ENCODE measurements around the gene ANKRD23. TPM values are rescaled to one million over a fixed set of nuclear protein-coding genes. Genes with fewer than 3 reads are reported as not detected.

The ANKRD23 gene
- total and polyA plus RNA-seq, 2 of the 8 experiments (the other 6 are each of a cell fraction or from before 2014, with no cell fraction given), result 3.4 to 3.5 TPM

- peak overlapping the region; percentile 76 to 86 (median 80); a peak in 5 of 8 replicates for H3K4me3 ChIP-seq (ENCODE audit: extremely low read depth in 1 of 4, insufficient read depth in 2 of 4, low read depth in 3 of 4, low read length in 4 of 4)
- peaks cover 30 to 49% (median 39%) of the 10 kb centered on the region in 4 experiments for H3K36me3 ChIP-seq (ENCODE audit: control insufficient read depth in 2 of 4, insufficient read depth in 4 of 4, low read length in 3 of 4)
- H3K18ac ChIP-seq (ENCODE audit: extremely low read depth, low read length), result no peak overlapping the region
- H2AK5ac ChIP-seq (ENCODE audit: low read depth, low read length), result 0 out of 2 replicates have a peak overlapping the region, but pooled peaks have one; percentile 26
- POLR2A ChIA-PET (ENCODE audit: partially characterized antibody), result interaction anchor here (1.1 to 4.2 kb wide), 9 partner anchors 9 to 92 kb away, joined by 3 to 49 read pairs (median 4); partner anchors contain the start of gene ANKRD39
- H4K8ac ChIP-seq (ENCODE audit: extremely low read depth, insufficient read depth, low read length), result 0 out of 2 replicates have a peak overlapping the region, but pooled peaks have one; percentile 41
- H3K79me1 ChIP-seq (ENCODE audit: low read depth, low read length), result peaks cover 16% of the 10 kb centered on the region
- peak overlapping the region; percentile 91 to 94 for H3K4me2 ChIP-seq (ENCODE audit: insufficient read depth in 1 of 2, low read depth in 2 of 2, low read length in 2 of 2)
- H3K9me3 ChIP-seq (ENCODE audit: insufficient read depth in 2 of 2, low read depth in 1 of 2, low read length in 1 of 2), result no peaks in the 10 kb centered on the region
- H2BK12ac ChIP-seq (ENCODE audit: low read depth, low read length), result 0 out of 2 replicates have a peak overlapping the region, but pooled peaks have one; percentile 27
- no peak overlapping the region for H2AFZ ChIP-seq (ENCODE audit: low read length)
- CTCF ChIA-PET (ENCODE audit: partially characterized antibody), result interaction anchor here (1.4 to 6.1 kb wide), 9 partner anchors 9 to 94 kb away, joined by 3 to 47 read pairs (median 6); partner anchors contain the start of genes ANKRD39 and CNNM3
- no peak overlapping the region for H3K23ac ChIP-seq (ENCODE audit: insufficient read length)
- DNase-seq (ENCODE audit: low read depth in 1 of 2, low spot score in 2 of 2) (no peak), FAIRE-seq (no peak)
- peak overlapping the region; percentile 85; the same call in 1 of the 2 replicates for H2BK5ac ChIP-seq (ENCODE audit: low read depth, low read length)
- H4K5ac ChIP-seq (ENCODE audit: insufficient read length, low read depth, low read length), result no peak overlapping the region
- H3K56ac ChIP-seq (replicated peaks; ENCODE audit: insufficient read length, low read depth, low read length), result no peak overlapping the region
- H3K4me1 ChIP-seq (replicated peaks in 1 of 4; ENCODE audit: control insufficient read depth in 3 of 4, insufficient read depth in 4 of 4, low read length in 3 of 4), result peaks cover 2 to 19% (median 14%) of the 10 kb centered on the region in 4 experiments
- H2BK20ac ChIP-seq (ENCODE audit: low read length), result no peak overlapping the region; the same call in 1 of the 2 replicates
- H2BK15ac ChIP-seq (ENCODE audit: low read length), result no peak overlapping the region
- peaks cover 4 to 36% of the 10 kb centered on the region in 2 experiments for H3K79me2 ChIP-seq (ENCODE audit: control insufficient read depth in 1 of 2, insufficient read depth in 2 of 2, low read length in 2 of 2)
- peaks cover 0 to 3% (median 0%) of the 10 kb centered on the region in 4 experiments; a peak in 2 of 7 replicates for H3K27me3 ChIP-seq (replicated peaks in 1 of 4; ENCODE audit: control insufficient read depth in 3 of 4, extremely low read depth in 1 of 4, insufficient read depth in 3 of 4, low read length in 3 of 4)
- no peak overlapping the region for H2BK120ac ChIP-seq (replicated peaks; ENCODE audit: low read depth, low read length)
- H3K14ac ChIP-seq (ENCODE audit: insufficient read length), result no peak overlapping the region
- H4K91ac ChIP-seq (replicated peaks; ENCODE audit: insufficient read length, low read length), result peak overlapping the region; percentile 52
- 0 out of 2 replicates have a peak overlapping the region, but pooled peaks have one; percentile 45 for H3K27ac ChIP-seq (ENCODE audit: low read depth, low read length)
- peaks cover 6 to 21% of the 10 kb centered on the region in 2 experiments for H4K20me1 ChIP-seq (replicated peaks in 1 of 2; ENCODE audit: control insufficient read depth in 1 of 2, insufficient read depth in 2 of 2, low read length in 2 of 2)
- peak overlapping the region in 2 of 4 experiments; percentile 84 to 89; a peak in 3 of 7 replicates for H3K9ac ChIP-seq (replicated peaks in 1 of 4; ENCODE audit: extremely low read depth in 1 of 4, low read depth in 3 of 4, low read length in 3 of 4)
- TF ChIP-seq SRF (IDR thresholded peaks at IDR 0.05; ENCODE audit: low read depth, low read length), result no peak
- no peak for TF ChIP-seq TBP (IDR thresholded peaks at IDR 0.05; ENCODE audit: low read depth, low read length)
- peak in 1 of 2 experiments; percentile 34; a peak in 1 of 3 replicates for TF ChIP-seq POLR2A (IDR thresholded peaks at IDR 0.05; ENCODE audit: control extremely low read depth in 1 of 2, low read depth in 2 of 2, low read length in 2 of 2)
- peak; percentile 44; the same call in 1 of the 2 replicates for TF ChIP-seq YY1 (IDR thresholded peaks at IDR 0.05; ENCODE audit: low read depth, low read length)
- 85% methylated on average over 22 of the region's 22 CpGs; no CpG with 5 or more reads in 1 of the 2 experiments for WGBS, 2 experiments (ENCODE audit: extremely low coverage in 1 of 2, insufficient coverage in 1 of 2, insufficient read length in 1 of 2, insufficient replicate concordance in 2 of 2, low coverage in 1 of 2, low lambda C conversion rate in 2 of 2, missing lambda C conversion rate in 1 of 2)
- peaks cover 14% of the 10 kb centered on the region for H3K23me2 ChIP-seq (ENCODE audit: low read depth, low read length)
- peak overlapping the region; percentile 99 for H3K4ac ChIP-seq (replicated peaks; ENCODE audit: insufficient read length, low read depth, low read length)
Measured at GRCh38 chr2:96866986-96867755, 23.4 kb upstream of the ANKRD23 start.

Data from H1 (cell line).